H9 (cell line): ENCODE results near the gene CD84. TPM values are rescaled to one million over a fixed set of nuclear protein-coding genes. Genes with fewer than 3 reads are reported as not detected.
"Not testable (repeated sequence)": the region's sequence is repeated elsewhere in the genome, so short reads cannot be mapped to it uniquely, and the experiment has no call there.

ENCODE experiments used
- DNase-seq: peaks from one replicate; pipeline ENCODE4 v3.0.0-alpha.2; 2017
- H2AFZ ChIP-seq: one replicate; pipeline ENCODE4 v1.6.1; 2013; ENCODE audit warnings: mild to moderate bottlenecking, low read length, control low read depth, moderate library complexity
- H2AK5ac ChIP-seq: 2 replicates; pipeline ENCODE4 v1.6.1; 2013; ENCODE audit warnings: low read length, control low read depth, mixed read lengths; ENCODE audit not compliant: insufficient read length
- H2BK120ac ChIP-seq: one replicate; pipeline ENCODE4 v1.6.1; 2013; ENCODE audit warnings: low read depth, mild to moderate bottlenecking, low read length, control low read depth, inconsistent platforms; ENCODE audit not compliant: poor library complexity, severe bottlenecking
- H2BK12ac ChIP-seq: 2 replicates; pipeline ENCODE4 v1.6.1; 2013; ENCODE audit warnings: low read length, control low read depth, mixed read lengths, low read depth; ENCODE audit not compliant: insufficient read length
- H2BK15ac ChIP-seq: 2 replicates; pipeline ENCODE4 v1.6.1; 2013; ENCODE audit warnings: low read depth, low read length, control low read depth
- H2BK20ac ChIP-seq: one replicate; pipeline ENCODE4 v1.6.1; 2013; ENCODE audit warnings: low read depth, mild to moderate bottlenecking, low read length, control low read depth, inconsistent platforms; ENCODE audit not compliant: poor library complexity, severe bottlenecking
- H2BK5ac ChIP-seq: 2 replicates; pipeline ENCODE4 v1.6.1; 2013; ENCODE audit warnings: low read length, control low read depth, mixed read lengths; ENCODE audit not compliant: insufficient read length
- H3K14ac ChIP-seq: 2 replicates; pipeline ENCODE4 v1.6.1; 2013; ENCODE audit warnings: low read length, control low read depth; ENCODE audit not compliant: insufficient read depth
- H3K18ac ChIP-seq: 2 replicates; pipeline ENCODE4 v1.6.1; 2013; ENCODE audit warnings: low read depth, mild to moderate bottlenecking, mixed read lengths, low read length, control low read depth; ENCODE audit not compliant: insufficient read length
- H3K23ac ChIP-seq: 2 replicates; pipeline ENCODE4 v1.6.1; 2013; ENCODE audit warnings: low read length, control low read depth, mixed read lengths, low read depth; ENCODE audit not compliant: insufficient read length
- H3K23me2 ChIP-seq: 2 replicates; pipeline ENCODE4 v1.6.1; 2013; ENCODE audit warnings: low read depth, mild to moderate bottlenecking, mixed read lengths, low read length, control low read depth; ENCODE audit not compliant: insufficient read length, poor library complexity, severe bottlenecking
- H3K27ac ChIP-seq: 2 replicates; pipeline ENCODE4 v1.5.1; 2013; ENCODE audit warnings: low read length, control low read depth, mixed read lengths, low read depth; ENCODE audit not compliant: insufficient read length
- H3K27me3 ChIP-seq: 2 replicates; pipeline ENCODE4 v1.6.1; 2013; ENCODE audit warnings: low read length, control low read depth, inconsistent platforms; ENCODE audit not compliant: insufficient read depth
- H3K4ac ChIP-seq: 2 replicates; pipeline ENCODE4 v1.6.1; 2013; ENCODE audit warnings: low read depth, mild to moderate bottlenecking, control low read depth, inconsistent platforms, low read length, moderate library complexity
- H3K4me1 ChIP-seq: 2 replicates; pipeline ENCODE4 v1.6.1; 2013; ENCODE audit warnings: low read length, control low read depth, inconsistent platforms; ENCODE audit not compliant: insufficient read depth
- H3K4me2 ChIP-seq: 2 replicates; pipeline ENCODE4 v1.6.1; 2013; ENCODE audit warnings: low read length, control low read depth, mixed read lengths; ENCODE audit not compliant: insufficient read length, insufficient read depth
- H3K56ac ChIP-seq: 2 replicates; pipeline ENCODE4 v1.6.1; 2013; ENCODE audit warnings: low read depth, mild to moderate bottlenecking, mixed read lengths, low read length, control low read depth; ENCODE audit not compliant: insufficient read length
- H3K79me1 ChIP-seq: 2 replicates; pipeline ENCODE4 v1.6.1; 2013; ENCODE audit warnings: low read depth, mild to moderate bottlenecking, moderate library complexity, low read length, control low read depth, inconsistent platforms; ENCODE audit not compliant: insufficient read depth, poor library complexity, severe bottlenecking
- H3K79me2 ChIP-seq: 2 replicates; pipeline ENCODE4 v1.6.1; 2013; ENCODE audit warnings: low read length, control low read depth, inconsistent platforms; ENCODE audit not compliant: insufficient read depth
- H3K9ac ChIP-seq: 2 replicates; pipeline ENCODE4 v1.6.1; 2013; ENCODE audit warnings: low read length, control low read depth, mixed read lengths; ENCODE audit not compliant: insufficient read length; ENCODE audit errors: extremely low read depth
- H3K9me3 ChIP-seq: one replicate; pipeline ENCODE4 v1.6.1; 2013; ENCODE audit warnings: low read depth, low read length, inconsistent platforms; ENCODE audit not compliant: control insufficient read depth
- H3T11ph ChIP-seq: one replicate; pipeline ENCODE4 v1.6.1; 2013; ENCODE audit warnings: mild to moderate bottlenecking, low read length, control low read depth, inconsistent platforms
- H4K20me1 ChIP-seq: one replicate; pipeline ENCODE4 v1.6.1; 2013; ENCODE audit not compliant: control insufficient read depth, insufficient read length, insufficient read depth
- H4K5ac ChIP-seq: 2 replicates; pipeline ENCODE4 v1.6.1; 2013; ENCODE audit warnings: low read depth, mild to moderate bottlenecking, mixed read lengths, low read length, control low read depth; ENCODE audit not compliant: insufficient read length
- H4K8ac ChIP-seq: replicated peaks from 2 replicates; pipeline ENCODE4 v1.6.1; 2013; ENCODE audit warnings: low read length, control low read depth, mixed read lengths, low read depth; ENCODE audit not compliant: insufficient read length
- H4K91ac ChIP-seq: 2 replicates; pipeline ENCODE4 v1.6.1; 2013; ENCODE audit warnings: low read depth, mild to moderate bottlenecking, moderate library complexity, mixed read lengths, low read length, control low read depth; ENCODE audit not compliant: insufficient read length
- H3K27ac Mint-ChIP-seq, 3 experiments: 2 replicates in 2 of 3; 3 replicates in 1 of 3; pipeline ENCODE4 v1.8.0; 2020 to 2021; ENCODE audit warnings: mixed read lengths in 3 of 3, mild to moderate bottlenecking in 1 of 3, moderate library complexity in 1 of 3
- H3K27me3 Mint-ChIP-seq: 2 replicates; pipeline ENCODE4 v1.8.0; 2021; ENCODE audit warnings: low read depth, mild to moderate bottlenecking, moderate library complexity, mixed read lengths
- H3K36me3 Mint-ChIP-seq, 3 experiments: 2 replicates in 2 of 3; 3 replicates in 1 of 3; pipeline ENCODE4 v1.8.0; 2020 to 2021; ENCODE audit warnings: low read depth in 3 of 3, mixed read lengths in 3 of 3; ENCODE audit not compliant: insufficient read depth in 1 of 3
- H3K4me1 Mint-ChIP-seq, 2 experiments: 2 replicates each; pipeline ENCODE4 v1.8.0; 2020; ENCODE audit warnings: mixed read lengths in 2 of 2
- H3K4me3 Mint-ChIP-seq, 2 experiments: 2 replicates in 1 of 2; 3 replicates in 1 of 2; pipeline ENCODE4 v1.8.0; 2020 to 2021; ENCODE audit warnings: mild to moderate bottlenecking in 2 of 2, mixed read lengths in 2 of 2, moderate library complexity in 1 of 2
- H3K9me3 Mint-ChIP-seq, 2 experiments: 2 replicates in 1 of 2; 3 replicates in 1 of 2; pipeline ENCODE4 v1.8.0; 2020; ENCODE audit warnings: mild to moderate bottlenecking in 2 of 2, mixed read lengths in 2 of 2, moderate library complexity in 1 of 2
- CTCF ChIP-seq: fragments of 200-600 bp; sonication (generic); conservative IDR thresholded peaks from 3 replicates; pipeline ENCODE4 v1.8.0; 2021; ENCODE audit warnings: antibody characterized with exemption, mild to moderate bottlenecking
- WGBS: extraction: QIAGEN DNeasy Blood & Tissue Kit; methylation state at CpG from one replicate; pipeline ENCODE4 v1.1.7; 2013; ENCODE audit warnings: missing lambda C conversion rate, low lambda C conversion rate, mixed read lengths; ENCODE audit not compliant: insufficient read length; ENCODE audit errors: extremely low coverage; 5-methylcytosine and 5-hydroxymethylcytosine counted together
- total RNA-seq: library from RNA; stranded (reverse); gene quantifications from 2 replicates; pipeline ENCODE4 v1.2.1, GENCODE V29; 2021

Gene CD84
- total RNA-seq, 1 experiment from 2014 or later: not detected

DNA sequence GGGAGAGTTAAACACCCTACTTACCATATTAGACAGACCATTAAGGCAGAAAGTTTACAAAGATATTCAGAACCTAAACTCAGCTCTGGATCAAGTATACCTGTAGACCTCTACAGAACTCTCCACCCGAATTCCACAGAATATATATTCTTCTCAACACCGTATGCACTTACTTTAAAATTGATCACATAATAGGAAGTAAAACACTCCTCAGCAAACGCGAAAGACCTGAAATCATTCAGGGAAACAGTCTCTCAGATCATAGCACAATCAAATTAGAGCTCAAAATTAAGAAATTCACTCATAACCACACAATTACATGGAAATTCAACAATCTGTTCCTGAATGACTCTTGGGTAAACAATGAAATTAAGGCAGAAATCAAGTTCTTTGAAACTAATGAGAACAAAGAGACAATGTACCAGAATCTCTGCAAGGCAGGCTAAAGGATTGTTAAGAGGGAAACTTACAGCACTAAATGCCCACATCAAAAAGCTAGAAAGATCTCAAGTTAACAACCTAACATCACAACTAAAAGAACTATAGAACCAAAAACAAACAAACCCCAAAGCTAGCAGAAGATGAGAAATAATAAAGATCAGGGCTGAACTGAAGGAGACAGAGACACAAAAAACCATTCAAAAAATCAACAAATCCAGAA is 19.1 kb downstream of the CD84 start:
- Histone ChIP-seq H3K79me1 (no peaks in the 10 kb centered on the region), H2BK5ac (no peak overlapping the region), H3K4me1 (no peaks in the 10 kb centered on the region), H3T11ph (no peak overlapping the region), H2BK20ac (no peak overlapping the region), H4K5ac (no peak overlapping the region), H2AK5ac (no peak overlapping the region), H3K56ac (no peak overlapping the region), H3K4me2 (no peak overlapping the region), H3K79me2 (no peaks in the 10 kb centered on the region), H2BK120ac (no peak overlapping the region), H3K18ac (no peak overlapping the region), H4K8ac (no peak overlapping the region), H2BK15ac (no peak overlapping the region), H3K14ac (no peak overlapping the region), H3K27ac (no peak overlapping the region), H2BK12ac (no peak overlapping the region), H3K9ac (no peak overlapping the region), H3K9me3 (no peaks in the 10 kb centered on the region), H3K4ac (no peak overlapping the region), H4K20me1 (no peaks in the 10 kb centered on the region), H3K27me3 (no peaks in the 10 kb centered on the region), H3K23ac (no peak overlapping the region), H2AFZ (no peak overlapping the region), H4K91ac (no peak overlapping the region), H3K23me2 (no peaks in the 10 kb centered on the region)
- Mint-ChIP-seq H3K4me1 (no peaks in the 10 kb centered on the region), H3K27me3 (peaks cover 2% of the 10 kb centered on the region), H3K27ac (no peak overlapping the region), H3K9me3 (peaks cover 9 to 14% of the 10 kb centered on the region in 2 experiments), H3K4me3 (no peak overlapping the region), H3K36me3 (peaks cover 0 to 15% (median 4%) of the 10 kb centered on the region in 3 experiments; a peak in 4 of 7 replicates)
- no peak for TF ChIP-seq CTCF
- no peak for DNase-seq
- WGBS: no CpG with 5 or more reads among the region's 4 CpGs

DNA sequence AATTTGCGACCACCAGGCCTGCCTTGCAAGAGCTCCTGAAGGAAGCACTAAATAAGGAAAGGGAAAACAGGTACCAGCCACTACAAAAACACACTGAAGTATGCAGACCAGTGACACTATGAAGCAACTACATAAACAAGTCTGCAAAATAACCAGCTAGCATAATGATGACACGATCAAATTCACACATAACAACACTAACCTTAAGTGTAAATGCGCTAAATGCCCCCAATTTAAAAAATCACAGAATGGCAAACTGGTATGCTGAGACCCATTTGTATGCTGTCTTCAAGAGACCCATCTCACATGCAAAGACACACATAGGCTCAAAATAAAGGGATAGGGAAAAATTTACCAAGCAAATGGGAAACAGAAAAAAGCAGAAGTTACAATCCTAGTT is 19.9 kb downstream of the CD84 start:
- H3K79me1 ChIP-seq, H3K4me3 Mint-ChIP-seq, H2BK20ac ChIP-seq, H2BK5ac ChIP-seq, H4K20me1 ChIP-seq, H2AK5ac ChIP-seq, H3K4me1 Mint-ChIP-seq, H3T11ph ChIP-seq, H3K4me2 ChIP-seq, H2BK15ac ChIP-seq, H3K18ac ChIP-seq, H3K27me3 ChIP-seq, H3K27ac Mint-ChIP-seq, H2BK120ac ChIP-seq, H2BK12ac ChIP-seq, H3K14ac ChIP-seq, DNase-seq, H3K9ac ChIP-seq, H3K23ac ChIP-seq, H3K27me3 Mint-ChIP-seq, H3K9me3 ChIP-seq, H4K91ac ChIP-seq, H3K23me2 ChIP-seq, H3K4me1 ChIP-seq, H3K56ac ChIP-seq, H3K27ac ChIP-seq, H3K79me2 ChIP-seq, H3K4ac ChIP-seq, H4K8ac ChIP-seq, H2AFZ ChIP-seq, H4K5ac ChIP-seq: not testable (repeated sequence)
- Mint-ChIP-seq H3K36me3 (peaks cover 0 to 15% (median 4%) of the 10 kb centered on the region in 3 experiments; a peak in 4 of 7 replicates), H3K9me3 (peaks cover 9 to 14% of the 10 kb centered on the region in 2 experiments)
- WGBS: no CpG with 5 or more reads among the region's 3 CpGs
